ENCODE data around the gene LY6G6C. TPM values are rescaled to one million over a fixed set of nuclear protein-coding genes. Genes with fewer than 3 reads are reported as not detected.

Gene LY6G6C
- total RNA-seq, 1 experiment from 2014 or later, result 2.1 TPM

GRCh38 chr6:31727717-31728671 is 6.4 kb upstream of the LY6G6C start:
- Histone ChIP-seq H3K27ac (no peak overlapping the region), H3K9me2 (ENCODE audit: insufficient read depth) (no peaks in the 10 kb centered on the region), H3K27me3 (ENCODE audit: insufficient read depth, low read depth) (no peaks in the 10 kb centered on the region), H3K9me3 (ENCODE audit: insufficient read depth, low read depth) (no peaks in the 10 kb centered on the region), H3F3A (ENCODE audit: insufficient read depth, low read depth) (peaks cover 48% of the 10 kb centered on the region), H4K20me1 (ENCODE audit: insufficient read depth) (peaks cover 16% of the 10 kb centered on the region), H3K4me1 (replicated peaks; ENCODE audit: insufficient read depth) (peaks cover 4% of the 10 kb centered on the region), H3K36me3 (ENCODE audit: low read depth) (peaks cover 24% of the 10 kb centered on the region), H2AFZ (no peak overlapping the region), H3K4me3 (no peak overlapping the region), H3K79me2 (ENCODE audit: low read depth) (peaks cover 10% of the 10 kb centered on the region), H3K4me2 (no peak overlapping the region)
- intact Hi-C loops (cut with micrococcal nuclease; ENCODE audit: unreplicated experiment), result no loop called here
- no peak for DNase-seq
- BruUV-seq (replicated peaks), result no TSS peak
- CTCF ChIA-PET, result interaction anchor here (0.7 kb wide), 1 partner anchor 10 kb away, joined by 12 read pairs; no protein-coding TSS in a partner anchor
- TF ChIP-seq CTCF (conservative IDR thresholded peaks at IDR 0.05) (no peak), EZH2 (IDR thresholded peaks at IDR 0.05; ENCODE audit: low read depth) (no peak)
- POLR2A ChIA-PET (ENCODE audit: unreplicated experiment), result interaction anchor here (0.5 to 0.6 kb wide), 2 partner anchors 43 to 170 kb away, joined by 3 to 4 read pairs; no protein-coding TSS in a partner anchor

DNA sequence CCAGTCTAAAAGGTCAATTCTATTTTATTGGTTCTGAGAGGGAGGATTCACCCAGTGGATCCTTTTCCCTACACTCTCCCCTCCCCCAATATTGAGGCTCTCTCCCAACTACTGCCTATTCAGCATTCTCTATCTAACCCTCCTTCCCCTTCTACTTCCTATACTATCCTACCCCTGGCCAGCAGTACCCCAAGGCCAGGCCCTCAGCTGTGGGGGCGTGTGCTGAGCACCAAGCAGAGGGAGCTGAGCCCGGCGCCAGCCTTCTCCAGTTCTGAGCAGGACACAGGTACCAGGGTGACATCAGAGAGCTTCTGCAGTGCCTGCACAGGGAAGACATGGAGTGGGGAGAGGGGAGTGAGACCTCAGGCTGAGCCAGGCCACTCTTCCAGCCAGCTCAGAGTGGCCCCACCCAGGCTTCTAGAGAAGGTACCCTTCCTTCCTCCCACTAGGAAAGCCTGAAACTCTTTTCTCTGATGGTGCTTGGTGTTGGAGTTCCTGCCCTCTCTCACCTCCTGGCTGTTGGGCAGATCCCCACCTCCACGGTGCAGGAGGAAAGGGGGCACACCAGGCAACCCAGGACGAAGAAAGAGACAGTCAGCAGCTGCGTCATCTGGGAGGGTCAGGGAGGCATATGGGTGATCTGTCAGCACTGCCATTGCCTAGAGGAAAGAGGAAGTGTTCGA is 5.6 kb upstream of the LY6G6C start:
- no peaks in the 10 kb centered on the region for H3K9me2 ChIP-seq (ENCODE audit: insufficient read depth)
- no peaks in the 10 kb centered on the region for H3K9me3 ChIP-seq (ENCODE audit: insufficient read depth, low read depth)
- H3K79me2 ChIP-seq (ENCODE audit: low read depth), result peaks cover 4% of the 10 kb centered on the region; the same call in 1 of the 2 replicates
- peaks cover 16% of the 10 kb centered on the region for H3K36me3 ChIP-seq (ENCODE audit: low read depth)
- peaks cover 4% of the 10 kb centered on the region for H3K4me1 ChIP-seq (replicated peaks; ENCODE audit: insufficient read depth)
- H3K4me3 ChIP-seq, result no peak overlapping the region
- intact Hi-C loops (cut with micrococcal nuclease; ENCODE audit: unreplicated experiment), result no loop called here
- DNase-seq, result no peak
- H3K27me3 ChIP-seq (ENCODE audit: insufficient read depth, low read depth), result no peaks in the 10 kb centered on the region
- no peak overlapping the region for H3K4me2 ChIP-seq
- no TSS peak for BruUV-seq (replicated peaks)
- no peak overlapping the region for H2AFZ ChIP-seq
- TF ChIP-seq EZH2 (IDR thresholded peaks at IDR 0.05; ENCODE audit: low read depth) (no peak), CTCF (conservative IDR thresholded peaks at IDR 0.05) (no peak)
- H4K20me1 ChIP-seq (ENCODE audit: insufficient read depth), result peaks cover 8% of the 10 kb centered on the region
- ChIA-PET CTCF (no interaction called here), POLR2A (ENCODE audit: unreplicated experiment) (interaction anchor here (0.6 kb wide), 1 partner anchor 44 kb away, joined by 4 read pairs; no protein-coding TSS in a partner anchor)
- peaks cover 40% of the 10 kb centered on the region for H3F3A ChIP-seq (ENCODE audit: insufficient read depth, low read depth)
- H3K27ac ChIP-seq, result no peak overlapping the region

DNA sequence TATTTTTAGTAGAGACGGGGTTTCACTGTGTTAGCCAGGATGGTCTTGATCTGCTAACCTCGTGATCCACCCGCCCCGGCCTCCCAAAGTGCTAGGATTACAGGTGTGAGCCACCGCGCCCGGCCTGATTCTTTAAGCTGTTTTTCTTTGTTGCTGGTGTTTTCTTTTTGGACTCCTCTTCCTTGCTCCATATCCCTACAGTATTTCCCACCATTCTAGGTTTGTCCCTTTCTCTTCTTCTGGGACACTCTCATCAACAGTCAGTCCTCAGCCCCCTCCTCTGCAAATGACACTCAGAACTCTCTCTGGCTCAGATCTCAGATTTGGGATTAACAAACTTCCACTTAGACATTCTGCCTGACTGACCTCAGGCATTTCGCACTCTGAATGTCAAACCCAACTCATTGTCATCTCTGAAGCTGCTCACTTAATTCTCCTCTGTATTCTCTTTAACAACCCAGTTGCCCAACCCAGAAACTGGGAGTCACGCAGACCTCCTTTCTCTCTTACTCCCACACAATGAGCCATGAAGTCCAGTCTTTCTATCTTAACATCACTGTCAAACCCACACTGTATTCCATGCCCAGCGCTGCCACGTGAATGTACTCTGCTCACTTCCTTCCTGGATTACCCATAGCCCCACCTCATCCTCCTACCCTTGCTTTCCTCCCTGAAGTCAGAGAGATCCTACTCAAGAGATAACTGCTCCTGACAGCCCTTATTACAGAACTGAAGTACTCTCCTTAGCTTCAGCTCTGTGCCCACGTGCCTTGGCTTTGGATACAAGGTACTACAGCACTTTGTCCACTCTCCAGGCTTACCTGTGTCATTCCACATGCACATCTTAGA is 4.2 kb upstream of the LY6G6C start:
- Histone ChIP-seq H3K36me3 (ENCODE audit: low read depth) (0 out of 2 replicates have a peak, but pooled peaks cover 4% of the 10 kb centered on the region), H2AFZ (no peak overlapping the region), H3K9me3 (ENCODE audit: insufficient read depth, low read depth) (no peaks in the 10 kb centered on the region), H3K27me3 (ENCODE audit: insufficient read depth, low read depth) (no peaks in the 10 kb centered on the region), H3K27ac (no peak overlapping the region), H3K4me2 (no peak overlapping the region), H3F3A (ENCODE audit: insufficient read depth, low read depth) (peaks cover 31% of the 10 kb centered on the region), H3K4me3 (no peak overlapping the region), H3K4me1 (replicated peaks; ENCODE audit: insufficient read depth) (peaks cover 10% of the 10 kb centered on the region), H3K9me2 (ENCODE audit: insufficient read depth) (no peaks in the 10 kb centered on the region), H3K79me2 (ENCODE audit: low read depth) (no peaks in the 10 kb centered on the region), H4K20me1 (ENCODE audit: insufficient read depth) (peaks cover 6% of the 10 kb centered on the region)
- BruUV-seq (replicated peaks), result no TSS peak
- POLR2A ChIA-PET (ENCODE audit: unreplicated experiment), result interaction anchor here (0.6 to 1.1 kb wide), 2 partner anchors 10 to 18 kb away, joined by 3 to 6 read pairs; partner anchors contain the start of gene CLIC1
- no peak for TF ChIP-seq CTCF (conservative IDR thresholded peaks at IDR 0.05)
- TF ChIP-seq EZH2 (IDR thresholded peaks at IDR 0.05; ENCODE audit: low read depth), result no peak
- DNase-seq, result no peak
- intact Hi-C loops (cut with micrococcal nuclease; ENCODE audit: unreplicated experiment), result no loop called here
- CTCF ChIA-PET, result no interaction called here

All from PC-9 (cell line).